RWPE2 (cell line): Measurements from ENCODE around the gene FRAT2.

Experiments used
- ATAC-seq: fragments of 200-7000 bp; cut with Tn5 transposase; 3 replicates; pipeline ENCODE4 v1.9.1; 2021; ENCODE audit warnings: low read depth
- DNase-seq: peaks from one replicate; pipeline ENCODE4 v3.0.0-alpha.2; 2020; ENCODE audit warnings: low spot score
- H3K27ac ChIP-seq: fragments of 450-650 bp; 2 replicates; pipeline ENCODE4 v1.5.1; 2017; ENCODE audit warnings: mild to moderate bottlenecking; ENCODE audit not compliant: poor library complexity, severe bottlenecking
- H3K27me3 ChIP-seq: fragments of 250-450 bp; sonication (Bioruptor Pico); 2 replicates; pipeline ENCODE4 v1.5.1; 2021; ENCODE audit warnings: mild to moderate bottlenecking, moderate library complexity; ENCODE audit not compliant: insufficient read depth, poor library complexity, severe bottlenecking
- H3K36me3 ChIP-seq: fragments of 250-450 bp; sonication (Bioruptor Pico); 2 replicates; pipeline ENCODE4 v1.5.1; 2020; ENCODE audit warnings: low read depth, mild to moderate bottlenecking, moderate library complexity
- H3K4me1 ChIP-seq: fragments of 250-450 bp; sonication (Bioruptor Pico); 2 replicates; pipeline ENCODE4 v1.5.1; 2021; ENCODE audit warnings: mild to moderate bottlenecking, moderate library complexity; ENCODE audit not compliant: insufficient read depth, poor library complexity, severe bottlenecking
- H3K4me3 ChIP-seq: fragments of 250-450 bp; sonication (Bioruptor Pico); 2 replicates; pipeline ENCODE4 v1.5.1; 2021; ENCODE audit warnings: mild to moderate bottlenecking, moderate library complexity; ENCODE audit not compliant: severe bottlenecking
- H3K9me3 ChIP-seq: fragments of 250-450 bp; sonication (Bioruptor Pico); 2 replicates; pipeline ENCODE4 v1.5.1; 2021; ENCODE audit warnings: mild to moderate bottlenecking, moderate library complexity; ENCODE audit not compliant: severe bottlenecking
- CTCF ChIP-seq: fragments of 450-650 bp; IDR thresholded peaks from one replicate; pipeline ENCODE4 v1.5.1; 2017; ENCODE audit warnings: mild to moderate bottlenecking, moderate library complexity; ENCODE audit not compliant: poor library complexity, severe bottlenecking

The FRAT2 gene

GRCh38 chr10:97363071-97363470 is 28.5 kb upstream of the FRAT2 start:
- Histone ChIP-seq H3K36me3 (peaks cover 19% of the 10 kb centered on the region), H3K4me1 (no peaks in the 10 kb centered on the region), H3K27me3 (no peaks in the 10 kb centered on the region), H3K27ac (no peak overlapping the region), H3K4me3 (no peak overlapping the region), H3K9me3 (no peaks in the 10 kb centered on the region)
- ATAC-seq: no peak
- no peak for TF ChIP-seq CTCF
- DNase-seq: no peak

GRCh38 chr10:97362310-97363033 is 27.9 kb upstream of the FRAT2 start:
- Histone ChIP-seq H3K9me3 (no peaks in the 10 kb centered on the region), H3K4me1 (no peaks in the 10 kb centered on the region), H3K27ac (no peak overlapping the region), H3K4me3 (no peak overlapping the region), H3K36me3 (peaks cover 22% of the 10 kb centered on the region), H3K27me3 (no peaks in the 10 kb centered on the region)
- no peak for DNase-seq
- no peak for ATAC-seq
- no peak for TF ChIP-seq CTCF

- Histone ChIP-seq H3K9me3 (no peaks in the 10 kb centered on the region), H3K4me1 (no peaks in the 10 kb centered on the region), H3K27me3 (no peaks in the 10 kb centered on the region), H3K27ac (no peak overlapping the region), H3K4me3 (no peak overlapping the region), H3K36me3 (peaks cover 22% of the 10 kb centered on the region)
- DNase-seq: no peak
- no peak for ATAC-seq
- no peak for TF ChIP-seq CTCF
These were observed 27.0 kb upstream of the FRAT2 start for GRCh38 chr10:97361537-97361901.

- no peaks in the 10 kb centered on the region for H3K4me1 ChIP-seq
- H3K9me3 ChIP-seq: no peaks in the 10 kb centered on the region
- no peak overlapping the region for H3K27ac ChIP-seq
- peaks cover 26% of the 10 kb centered on the region for H3K36me3 ChIP-seq
- no peak for DNase-seq
- H3K4me3 ChIP-seq: no peak overlapping the region
- ATAC-seq: no peak
- H3K27me3 ChIP-seq: no peaks in the 10 kb centered on the region
- no peak for TF ChIP-seq CTCF
These were observed 26.4 kb upstream of the FRAT2 start for GRCh38 chr10:97360705-97361536.

GRCh38 chr10:97358781-97359180 is 24.3 kb upstream of the FRAT2 start:
- DNase-seq (no peak), ATAC-seq (no peak)
- no peaks in the 10 kb centered on the region for H3K27me3 ChIP-seq
- H3K36me3 ChIP-seq: peaks cover 31% of the 10 kb centered on the region
- H3K27ac ChIP-seq: no peak overlapping the region
- TF ChIP-seq CTCF: no peak
- no peak overlapping the region for H3K4me3 ChIP-seq
- no peaks in the 10 kb centered on the region for H3K9me3 ChIP-seq
- H3K4me1 ChIP-seq: no peaks in the 10 kb centered on the region
